HFFc6 (cell line): ENCODE results near the gene GASK1A. TPM values are rescaled to one million over a fixed set of nuclear protein-coding genes. Genes with fewer than 3 reads are reported as not detected.
A peak's percentile ranks its signal among the peaks of the same experiment; 100 is the strongest.

ENCODE experiments used
- DNase-seq: peaks from one replicate; pipeline ENCODE4 v3.0.0-alpha.2; 2018
- H3K27ac Mint-ChIP-seq: 2 replicates; pipeline ENCODE4 v1.8.0; 2020; ENCODE audit warnings: mild to moderate bottlenecking, mixed read lengths
- H3K27me3 Mint-ChIP-seq: 2 replicates; pipeline ENCODE4 v1.8.0; 2021; ENCODE audit warnings: mild to moderate bottlenecking, moderate library complexity, mixed read lengths; ENCODE audit not compliant: insufficient read depth
- H3K36me3 Mint-ChIP-seq: 2 replicates; pipeline ENCODE4 v1.8.0; 2021; ENCODE audit warnings: low read depth, mixed read lengths
- H3K4me1 Mint-ChIP-seq: 2 replicates; pipeline ENCODE4 v1.8.0; 2020; ENCODE audit warnings: low read depth, mixed read lengths
- H3K4me3 Mint-ChIP-seq: 2 replicates; pipeline ENCODE4 v1.8.0; 2020; ENCODE audit warnings: mild to moderate bottlenecking, moderate library complexity, mixed read lengths
- H3K9me3 Mint-ChIP-seq: 2 replicates; pipeline ENCODE4 v1.8.0; 2020; ENCODE audit warnings: mild to moderate bottlenecking, mixed read lengths
- total RNA-seq, 6 experiments: library from RNA; stranded (reverse); fragmentation: NEBNext Ultra II Directional; extraction: Animal tissue kit (Norgen Biotek cat#: 25700); gene quantifications; 2 replicates in 1 of 6; 3 replicates in 5 of 6; pipeline ENCODE4 v1.2.3, GENCODE V29; 2021
- TF ChIP-seq, protein P1 (sequence below): fragments of 200-600 bp; sonication (generic); IDR thresholded peaks from 2 replicates; pipeline ENCODE4 v1.5.0; 2021; ENCODE audit warnings: antibody characterized with exemption, mild to moderate bottlenecking

GASK1A gene
- total RNA-seq, 6 experiments from 2014 or later, result not detected

DNA sequence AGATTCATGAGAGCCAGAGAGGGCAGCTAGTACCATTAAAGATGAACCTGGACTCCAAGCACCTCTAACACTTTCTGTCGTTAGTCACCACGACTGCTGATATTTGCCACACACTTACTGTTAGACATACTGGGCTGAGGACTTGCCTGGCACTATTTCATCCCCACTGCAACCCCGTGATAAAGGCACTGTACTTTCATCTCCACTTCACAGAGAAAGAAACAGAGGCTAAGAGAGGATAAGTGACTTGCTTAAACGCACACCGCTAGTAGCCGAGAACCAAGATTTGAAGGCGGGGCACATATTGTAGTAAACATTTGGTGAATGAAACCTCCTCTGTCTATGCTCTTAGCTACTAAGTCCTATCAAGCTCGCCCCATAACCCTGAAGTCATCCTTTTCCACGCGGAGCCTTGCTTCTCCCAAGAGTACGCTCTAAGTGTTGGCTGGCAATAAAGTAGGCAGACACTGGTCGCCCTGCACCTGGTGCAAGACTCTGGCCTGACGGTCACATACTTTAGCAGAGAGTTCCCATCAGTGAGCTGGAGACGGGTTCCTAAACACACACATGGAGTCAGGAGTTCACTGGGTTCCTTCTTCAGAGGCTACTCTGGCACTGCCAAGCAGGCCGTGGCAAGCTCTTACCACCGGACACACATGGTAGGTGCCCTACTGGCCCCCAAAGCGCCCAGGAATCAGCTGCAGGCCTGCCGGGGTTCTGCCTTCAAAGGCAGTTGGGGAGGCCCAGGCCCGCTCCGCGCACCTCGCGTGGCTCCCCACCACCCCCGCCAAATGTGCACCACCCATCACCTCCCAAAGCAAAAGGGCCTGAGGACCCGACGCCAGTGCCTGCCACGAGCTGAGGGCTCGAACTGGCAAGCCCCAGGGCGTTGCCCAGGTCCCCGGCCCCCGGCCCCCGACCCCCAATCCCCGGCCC is 125.8 kb downstream of the GASK1A start:
- peaks cover 7% of the 10 kb centered on the region; the same call in 1 of the 2 replicates for H3K4me1 Mint-ChIP-seq
- no peaks in the 10 kb centered on the region for H3K9me3 Mint-ChIP-seq
- H3K4me3 Mint-ChIP-seq, result peak overlapping the region; percentile 58
- H3K27ac Mint-ChIP-seq, result no peak overlapping the region
- DNase-seq, result no peak
- H3K36me3 Mint-ChIP-seq, result no peaks in the 10 kb centered on the region
- H3K27me3 Mint-ChIP-seq, result peaks cover 7% of the 10 kb centered on the region
- TF ChIP-seq, protein P1, sequence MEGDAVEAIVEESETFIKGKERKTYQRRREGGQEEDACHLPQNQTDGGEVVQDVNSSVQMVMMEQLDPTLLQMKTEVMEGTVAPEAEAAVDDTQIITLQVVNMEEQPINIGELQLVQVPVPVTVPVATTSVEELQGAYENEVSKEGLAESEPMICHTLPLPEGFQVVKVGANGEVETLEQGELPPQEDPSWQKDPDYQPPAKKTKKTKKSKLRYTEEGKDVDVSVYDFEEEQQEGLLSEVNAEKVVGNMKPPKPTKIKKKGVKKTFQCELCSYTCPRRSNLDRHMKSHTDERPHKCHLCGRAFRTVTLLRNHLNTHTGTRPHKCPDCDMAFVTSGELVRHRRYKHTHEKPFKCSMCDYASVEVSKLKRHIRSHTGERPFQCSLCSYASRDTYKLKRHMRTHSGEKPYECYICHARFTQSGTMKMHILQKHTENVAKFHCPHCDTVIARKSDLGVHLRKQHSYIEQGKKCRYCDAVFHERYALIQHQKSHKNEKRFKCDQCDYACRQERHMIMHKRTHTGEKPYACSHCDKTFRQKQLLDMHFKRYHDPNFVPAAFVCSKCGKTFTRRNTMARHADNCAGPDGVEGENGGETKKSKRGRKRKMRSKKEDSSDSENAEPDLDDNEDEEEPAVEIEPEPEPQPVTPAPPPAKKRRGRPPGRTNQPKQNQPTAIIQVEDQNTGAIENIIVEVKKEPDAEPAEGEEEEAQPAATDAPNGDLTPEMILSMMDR, result no peak

DNA sequence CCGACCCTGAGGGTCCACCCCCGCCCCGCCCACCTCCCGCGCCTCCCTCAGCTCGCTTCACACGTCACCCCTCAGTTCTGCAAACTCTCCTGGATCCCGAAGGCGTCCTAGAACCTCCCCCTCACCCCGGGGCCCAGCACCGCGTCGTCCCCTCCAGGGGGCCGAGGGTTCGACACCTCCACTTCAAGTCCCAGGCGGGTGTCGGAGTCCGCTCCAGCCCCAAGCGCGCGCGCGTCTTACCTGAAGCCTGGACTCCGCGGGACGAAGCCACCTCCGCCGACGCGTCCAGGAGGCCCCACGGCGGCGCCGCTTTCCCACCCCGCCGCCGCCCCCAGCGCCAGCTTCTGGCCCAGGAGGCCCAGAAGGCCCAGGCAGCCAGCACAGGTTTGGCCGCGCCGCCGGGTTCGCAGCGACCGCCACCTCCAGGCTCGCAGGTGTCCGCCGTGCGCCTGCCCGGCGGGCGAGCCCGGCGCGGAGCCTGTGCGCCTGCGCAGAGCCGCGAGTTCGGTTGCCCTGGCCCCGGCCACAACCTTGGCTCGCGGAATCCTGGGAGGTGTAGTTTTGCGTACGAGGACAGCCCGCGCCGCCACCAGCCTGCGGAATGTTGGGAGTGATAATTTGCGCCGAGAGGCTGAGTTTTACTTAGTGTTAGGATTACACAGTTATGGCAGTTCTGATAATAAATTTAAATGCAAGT is 126.6 kb downstream of the GASK1A start, which contains the start of gene POMGNT2:
POMGNT2 (minus strand) TSS at position 484 of the 697 bp plus-strand sequence. CDS start 24,648 bp downstream, outside the sequence.
- H3K4me1 Mint-ChIP-seq, result peaks cover 7% of the 10 kb centered on the region; the same call in 1 of the 2 replicates
- no peak within 1 kb of the TSS for H3K27ac Mint-ChIP-seq

DNA sequence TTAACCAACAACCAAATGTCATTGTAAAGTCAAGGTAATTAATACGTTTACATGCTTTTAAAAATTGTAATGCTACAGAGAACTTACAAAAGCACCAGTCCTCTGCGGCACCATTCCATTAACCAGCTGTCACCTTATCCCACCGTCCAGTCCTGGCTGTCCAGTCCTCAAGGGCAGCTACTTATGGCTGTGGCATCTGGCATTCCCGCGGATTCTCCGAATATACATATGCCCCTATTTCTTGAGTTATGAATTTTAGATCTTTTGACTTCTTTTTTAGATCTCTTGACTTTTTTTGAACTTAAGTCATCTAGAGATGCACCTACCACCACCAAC is 127.2 kb downstream of the GASK1A start:
- DNase-seq, result no peak
- Mint-ChIP-seq H3K27me3 (peaks cover 7% of the 10 kb centered on the region), H3K4me1 (peaks cover 7% of the 10 kb centered on the region; the same call in 1 of the 2 replicates), H3K4me3 (peak overlapping the region; percentile 78), H3K9me3 (no peaks in the 10 kb centered on the region), H3K27ac (no peak overlapping the region), H3K36me3 (no peaks in the 10 kb centered on the region)
- TF ChIP-seq, protein P1, result no peak

More for the DNA sequence above, 126.6 kb downstream of the GASK1A start, which contains the start of gene POMGNT2:
- Mint-ChIP-seq H3K36me3 (no peaks in the 10 kb centered on the region), H3K27me3 (peaks cover 7% of the 10 kb centered on the region), H3K4me3 (peak within 1 kb of the TSS; percentile 78), H3K9me3 (no peaks in the 10 kb centered on the region)
- peak; percentile 77 for DNase-seq
- TF ChIP-seq, protein P1, result no peak

Other genes with a start within 250 kb of the GASK1A start
- under 1 TPM in 4 of 6 experiments, not detected in 2; 0.17 to 0.47 (median 0.30) TPM for gene CCDC13, start 206.1 kb upstream of the GASK1A start, total RNA-seq
- 100 to 1,000 TPM; 115 to 144 (median 125) TPM for gene HIGD1A, start 174.8 kb upstream of the GASK1A start, total RNA-seq
- gene ACKR2, start 169.9 kb upstream of the GASK1A start, total RNA-seq, result under 1 TPM in 3 of 6 experiments, not detected in 3; 0.09 to 0.10 (median 0.10) TPM
- gene CYP8B1, start 103.4 kb upstream of the GASK1A start, total RNA-seq, result not detected
- gene ZNF662, start 73.2 kb upstream of the GASK1A start, total RNA-seq, result 1 to 10 TPM in 2 of 6 experiments, under 1 TPM in 3, not detected in 1; 0.21 to 1.4 (median 0.51) TPM
- gene POMGNT2, start 126.8 kb downstream of the GASK1A start, total RNA-seq, result 10 to 100 TPM in 1 of 6 experiments, 1 to 10 TPM in 5; 6.7 to 10.4 (median 8.2) TPM